Astrocyte (in vitro differentiated cells and primary cell): ENCODE results near the gene TOP3A. TPM values are rescaled to one million over a fixed set of nuclear protein-coding genes. Genes with fewer than 3 reads are reported as not detected.

Experiments used
- DNase-seq: peaks from one replicate; pipeline ENCODE4 v3.0.0-alpha.2; 2010; ENCODE audit warnings: low read depth
- FAIRE-seq: peaks from 2 replicates; lab custom pipeline; 2011; peaks lifted over from hg19 to GRCh38; lab: Jason Lieb, UNC
- H2AFZ ChIP-seq: 2 replicates; pipeline ENCODE4 v1.6.0; 2012; ENCODE audit warnings: low read depth, low read length, inconsistent platforms
- H3K27ac ChIP-seq: 2 replicates; pipeline ENCODE4 v1.5.1; 2011; ENCODE audit warnings: low read depth, low read length, inconsistent platforms
- H3K27me3 ChIP-seq: 2 replicates; pipeline ENCODE4 v1.6.0; 2011; ENCODE audit warnings: low read length, inconsistent platforms; ENCODE audit not compliant: insufficient read depth
- H3K36me3 ChIP-seq: 2 replicates; pipeline ENCODE4 v1.5.1; 2011; ENCODE audit warnings: low read length, inconsistent platforms; ENCODE audit not compliant: insufficient read depth
- H3K4me1 ChIP-seq: 2 replicates; pipeline ENCODE4 v1.5.1; 2011; ENCODE audit warnings: low read length, inconsistent platforms; ENCODE audit not compliant: insufficient read depth
- H3K4me2 ChIP-seq: 2 replicates; pipeline ENCODE4 v1.6.0; 2012; ENCODE audit warnings: low read length, inconsistent platforms
- H3K4me3 ChIP-seq: 2 replicates; pipeline ENCODE4 v1.5.1; 2011; ENCODE audit warnings: low read depth, mild to moderate bottlenecking, low read length, inconsistent platforms; ENCODE audit not compliant: insufficient read depth
- H3K79me2 ChIP-seq: 2 replicates; pipeline ENCODE4 v1.6.0; 2012; ENCODE audit warnings: mild to moderate bottlenecking, low read length, inconsistent platforms; ENCODE audit not compliant: insufficient read depth
- H3K9ac ChIP-seq: 2 replicates; pipeline ENCODE4 v1.6.0; 2012; ENCODE audit warnings: mild to moderate bottlenecking, low read length, inconsistent platforms
- H3K9me3 ChIP-seq: 2 replicates; pipeline ENCODE4 v1.5.1; 2012; ENCODE audit warnings: low read depth, mild to moderate bottlenecking, low read length, inconsistent platforms; ENCODE audit not compliant: insufficient read depth
- H4K20me1 ChIP-seq: 2 replicates; pipeline ENCODE4 v1.6.0; 2012; ENCODE audit warnings: low read length, inconsistent platforms; ENCODE audit not compliant: insufficient read depth
- H3K27ac Mint-ChIP-seq: one replicate; pipeline ENCODE4 v1.8.0; 2021; ENCODE audit warnings: mild to moderate bottlenecking, mixed read lengths; ENCODE audit not compliant: unreplicated experiment
- H3K27me3 Mint-ChIP-seq: one replicate; pipeline ENCODE4 v1.8.0; 2021; ENCODE audit warnings: low read depth, mixed read lengths; ENCODE audit not compliant: unreplicated experiment
- H3K36me3 Mint-ChIP-seq: one replicate; pipeline ENCODE4 v1.8.0; 2021; ENCODE audit warnings: low read depth, mixed read lengths; ENCODE audit not compliant: unreplicated experiment
- H3K4me1 Mint-ChIP-seq: one replicate; pipeline ENCODE4 v1.8.0; 2021; ENCODE audit warnings: low read depth, mixed read lengths; ENCODE audit not compliant: unreplicated experiment
- H3K4me3 Mint-ChIP-seq: one replicate; pipeline ENCODE4 v1.8.0; 2021; ENCODE audit warnings: mild to moderate bottlenecking, moderate library complexity, mixed read lengths; ENCODE audit not compliant: unreplicated experiment
- H3K9me3 Mint-ChIP-seq: one replicate; pipeline ENCODE4 v1.8.0; 2021; ENCODE audit warnings: mild to moderate bottlenecking, mixed read lengths; ENCODE audit not compliant: unreplicated experiment
- EZH2 ChIP-seq: IDR thresholded peaks from 2 replicates; pipeline ENCODE4 v1.6.1; 2012; ENCODE audit warnings: mild to moderate bottlenecking, low read length, inconsistent platforms; ENCODE audit not compliant: insufficient read depth
- total RNA-seq: library from RNA; stranded (reverse); gene quantifications from 2 replicates; pipeline ENCODE4 v1.2.1, GENCODE V29; 2021
- TF ChIP-seq, protein P1 (sequence below): IDR thresholded peaks from 2 replicates; pipeline ENCODE4 v1.5.1; 2011; ENCODE audit warnings: low read depth, mild to moderate bottlenecking, inconsistent platforms, low read length, moderate library complexity; ENCODE audit not compliant: insufficient read depth

The TOP3A gene
- total RNA-seq, 1 donor from 2014 or later = 31.0 TPM

DNA sequence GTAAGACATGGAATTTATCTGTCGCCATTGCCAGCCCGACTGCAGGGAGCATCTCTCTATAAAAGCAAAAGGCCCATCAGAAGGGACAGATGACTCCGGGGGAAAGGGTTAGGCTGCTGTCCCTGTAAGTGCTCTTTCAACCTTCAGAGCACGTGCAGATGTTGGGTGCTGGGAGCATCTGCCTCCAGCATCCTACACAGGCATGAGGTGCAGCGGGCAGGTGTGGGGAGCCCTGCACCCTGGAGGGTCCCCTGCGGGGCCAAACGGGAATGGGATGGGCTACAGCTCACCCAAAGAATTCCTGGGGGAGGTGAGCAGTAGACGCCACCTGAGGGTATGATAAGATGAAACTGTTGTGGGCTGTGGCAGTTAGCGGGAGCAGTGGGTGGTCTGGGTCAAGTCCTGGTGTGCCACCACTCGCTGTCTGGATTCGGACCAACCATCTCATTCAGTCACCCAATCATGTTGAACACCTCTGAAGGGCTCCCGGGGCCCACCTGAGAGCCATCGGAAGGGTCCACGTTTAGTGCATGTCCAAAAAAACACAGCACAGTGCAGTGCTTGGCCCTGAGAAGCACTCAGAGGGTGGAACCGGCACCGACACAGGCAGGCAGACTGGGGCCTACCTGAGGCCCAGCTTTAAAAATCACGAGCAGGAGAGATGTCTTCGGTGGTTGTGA is 4.1 kb upstream of the TOP3A start:
- FAIRE-seq (no peak), DNase-seq (no peak)
- peak overlapping the region; percentile 74 for H3K4me3 Mint-ChIP-seq
- H3K4me2 ChIP-seq = peak overlapping the region; percentile 51
- no peaks in the 10 kb centered on the region for H3K27me3 ChIP-seq
- TF ChIP-seq, protein P1, sequence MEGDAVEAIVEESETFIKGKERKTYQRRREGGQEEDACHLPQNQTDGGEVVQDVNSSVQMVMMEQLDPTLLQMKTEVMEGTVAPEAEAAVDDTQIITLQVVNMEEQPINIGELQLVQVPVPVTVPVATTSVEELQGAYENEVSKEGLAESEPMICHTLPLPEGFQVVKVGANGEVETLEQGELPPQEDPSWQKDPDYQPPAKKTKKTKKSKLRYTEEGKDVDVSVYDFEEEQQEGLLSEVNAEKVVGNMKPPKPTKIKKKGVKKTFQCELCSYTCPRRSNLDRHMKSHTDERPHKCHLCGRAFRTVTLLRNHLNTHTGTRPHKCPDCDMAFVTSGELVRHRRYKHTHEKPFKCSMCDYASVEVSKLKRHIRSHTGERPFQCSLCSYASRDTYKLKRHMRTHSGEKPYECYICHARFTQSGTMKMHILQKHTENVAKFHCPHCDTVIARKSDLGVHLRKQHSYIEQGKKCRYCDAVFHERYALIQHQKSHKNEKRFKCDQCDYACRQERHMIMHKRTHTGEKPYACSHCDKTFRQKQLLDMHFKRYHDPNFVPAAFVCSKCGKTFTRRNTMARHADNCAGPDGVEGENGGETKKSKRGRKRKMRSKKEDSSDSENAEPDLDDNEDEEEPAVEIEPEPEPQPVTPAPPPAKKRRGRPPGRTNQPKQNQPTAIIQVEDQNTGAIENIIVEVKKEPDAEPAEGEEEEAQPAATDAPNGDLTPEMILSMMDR = no peak
- no peak for TF ChIP-seq EZH2
- H3K27ac Mint-ChIP-seq = no peak overlapping the region
- peaks cover 72% of the 10 kb centered on the region for H4K20me1 ChIP-seq
- H3K36me3 Mint-ChIP-seq = peaks cover 21% of the 10 kb centered on the region
- H2AFZ ChIP-seq = no peak overlapping the region
- H3K9me3 ChIP-seq = no peaks in the 10 kb centered on the region
- peaks cover 35% of the 10 kb centered on the region for H3K4me1 Mint-ChIP-seq
- no peaks in the 10 kb centered on the region for H3K9me3 Mint-ChIP-seq
- H3K27me3 Mint-ChIP-seq = no peaks in the 10 kb centered on the region
- peaks cover 8% of the 10 kb centered on the region for H3K36me3 ChIP-seq
- peaks cover 29% of the 10 kb centered on the region for H3K4me1 ChIP-seq
- peak overlapping the region; percentile 36 for H3K9ac ChIP-seq
- H3K79me2 ChIP-seq = peaks cover 81% of the 10 kb centered on the region
- no peak overlapping the region for H3K27ac ChIP-seq
- no peak overlapping the region for H3K4me3 ChIP-seq

DNA sequence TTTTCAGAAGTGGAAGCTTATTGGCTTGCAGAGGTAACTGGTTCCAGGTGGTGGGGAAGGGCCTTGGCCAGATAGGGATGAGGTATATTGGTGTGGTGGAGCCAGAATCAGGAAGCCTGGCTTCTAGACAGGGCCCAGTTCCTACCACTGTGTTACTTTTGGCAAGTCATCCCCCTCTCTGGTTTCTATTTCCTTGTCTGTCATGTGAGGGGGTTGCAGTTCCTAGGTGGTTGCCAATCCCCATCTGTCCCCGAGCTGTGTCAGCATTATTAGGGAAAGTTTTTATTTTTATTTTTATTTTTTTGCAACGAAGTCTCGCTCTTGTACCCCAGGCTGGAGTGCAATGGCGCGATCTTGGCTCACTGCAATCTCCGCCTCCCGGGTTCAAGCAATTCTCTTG is 3.3 kb upstream of the TOP3A start:
- H3K27me3 ChIP-seq = no peaks in the 10 kb centered on the region
- Mint-ChIP-seq H3K27me3 (no peaks in the 10 kb centered on the region), H3K27ac (no peak overlapping the region), H3K9me3 (no peaks in the 10 kb centered on the region), H3K4me3 (peak overlapping the region; percentile 46), H3K36me3 (peaks cover 18% of the 10 kb centered on the region), H3K4me1 (peaks cover 38% of the 10 kb centered on the region)
- no peak overlapping the region for H2AFZ ChIP-seq
- H3K9ac ChIP-seq = peak overlapping the region; percentile 11
- H4K20me1 ChIP-seq = peaks cover 77% of the 10 kb centered on the region
- peaks cover 83% of the 10 kb centered on the region for H3K79me2 ChIP-seq
- DNase-seq (no peak), FAIRE-seq (no peak)
- TF ChIP-seq, protein P1 = no peak
- no peak for TF ChIP-seq EZH2
- H3K4me2 ChIP-seq = peak overlapping the region; percentile 51
- no peaks in the 10 kb centered on the region for H3K9me3 ChIP-seq
- peaks cover 8% of the 10 kb centered on the region for H3K36me3 ChIP-seq
- H3K4me1 ChIP-seq = peaks cover 37% of the 10 kb centered on the region
- H3K27ac ChIP-seq = no peak overlapping the region
- no peak overlapping the region for H3K4me3 ChIP-seq

DNA sequence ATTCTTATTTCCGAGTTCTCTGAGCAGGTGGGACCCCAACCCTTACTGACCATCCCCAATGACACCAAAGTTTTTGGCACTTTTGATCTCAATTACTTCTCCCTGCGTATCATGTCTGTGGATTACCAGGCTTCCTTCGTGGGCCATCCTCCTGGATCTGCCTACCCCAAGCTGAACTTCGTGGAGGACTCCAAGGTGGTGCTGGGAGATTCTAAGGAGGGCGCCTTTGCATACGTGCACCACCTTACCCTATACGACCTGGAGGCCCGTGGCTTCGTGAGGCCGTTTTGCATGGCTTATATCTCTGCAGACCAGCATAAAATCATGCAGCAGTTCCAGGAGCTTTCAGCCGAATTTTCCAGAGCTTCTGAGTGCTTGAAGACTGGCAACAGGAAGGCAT is 1.2 kb upstream of the TOP3A start:
- peak overlapping the region; percentile 93 for H3K9ac ChIP-seq
- H3K36me3 ChIP-seq = peaks cover 14% of the 10 kb centered on the region
- FAIRE-seq (no peak), DNase-seq (no peak)
- peak overlapping the region; percentile 96 for H3K4me3 Mint-ChIP-seq
- no peaks in the 10 kb centered on the region for H3K9me3 Mint-ChIP-seq
- no peaks in the 10 kb centered on the region for H3K27me3 Mint-ChIP-seq
- H3K4me1 ChIP-seq = peaks cover 39% of the 10 kb centered on the region
- peak overlapping the region; percentile 96 for H3K4me2 ChIP-seq
- peaks cover 42% of the 10 kb centered on the region for H3K4me1 Mint-ChIP-seq
- H3K79me2 ChIP-seq = peaks cover 93% of the 10 kb centered on the region
- H3K9me3 ChIP-seq = no peaks in the 10 kb centered on the region
- TF ChIP-seq, protein P1 = no peak
- TF ChIP-seq EZH2 = no peak
- H3K27ac Mint-ChIP-seq = peak overlapping the region; percentile 94
- H3K4me3 ChIP-seq = peak overlapping the region; percentile 90
- peaks cover 76% of the 10 kb centered on the region for H4K20me1 ChIP-seq
- H3K27me3 ChIP-seq = no peaks in the 10 kb centered on the region
- peaks cover 16% of the 10 kb centered on the region for H3K36me3 Mint-ChIP-seq
- H3K27ac ChIP-seq = peak overlapping the region; percentile 86
- H2AFZ ChIP-seq = no peak overlapping the region
